Mesendoderm (in vitro differentiated cells): Measurements from ENCODE around the gene ACOT11.

Source experiments
- DNase-seq: peaks from one replicate; pipeline ENCODE4 v3.0.0; 2013
- H2AK5ac ChIP-seq: 2 replicates; pipeline ENCODE4 v1.6.1; 2013; ENCODE audit warnings: low read length, inconsistent platforms
- H2BK120ac ChIP-seq: 2 replicates; pipeline ENCODE4 v1.6.1; 2013; ENCODE audit warnings: low read depth, mild to moderate bottlenecking, low read length, moderate library complexity, mixed read lengths
- H2BK15ac ChIP-seq: replicated peaks from 2 replicates; pipeline ENCODE4 v1.6.1; 2013; ENCODE audit warnings: low read depth, mild to moderate bottlenecking, moderate library complexity
- H2BK5ac ChIP-seq: 2 replicates; pipeline ENCODE4 v1.6.1; 2013; ENCODE audit warnings: low read length, inconsistent platforms
- H3K18ac ChIP-seq: 2 replicates; pipeline ENCODE4 v1.6.1; 2013; ENCODE audit warnings: mild to moderate bottlenecking, low read length, mixed read lengths
- H3K23ac ChIP-seq: one replicate; pipeline ENCODE4 v1.6.1; 2013; ENCODE audit warnings: low read length
- H3K27ac ChIP-seq: 2 replicates; pipeline ENCODE4 v1.5.1; 2013; ENCODE audit warnings: low read depth, mild to moderate bottlenecking, inconsistent platforms, low read length, moderate library complexity
- H3K27me3 ChIP-seq: 2 replicates; pipeline ENCODE4 v1.6.1; 2013; ENCODE audit warnings: low read length, control low read depth, mild to moderate bottlenecking, inconsistent platforms; ENCODE audit not compliant: insufficient read depth, poor library complexity
- H3K36me3 ChIP-seq: 2 replicates; pipeline ENCODE4 v1.6.1; 2013; ENCODE audit warnings: low read length, inconsistent platforms; ENCODE audit not compliant: control insufficient read depth, insufficient read depth
- H3K4ac ChIP-seq: one replicate; pipeline ENCODE4 v1.6.1; 2013; ENCODE audit warnings: low read depth, mild to moderate bottlenecking, low read length, moderate library complexity
- H3K4me1 ChIP-seq: 2 replicates; pipeline ENCODE4 v1.6.1; 2013; ENCODE audit warnings: low read depth, low read length, inconsistent platforms; ENCODE audit not compliant: control insufficient read depth
- H3K4me2 ChIP-seq: 2 replicates; pipeline ENCODE4 v1.6.1; 2013; ENCODE audit warnings: low read length
- H3K4me3 ChIP-seq: 2 replicates; pipeline ENCODE4 v1.5.1; 2013; ENCODE audit warnings: mild to moderate bottlenecking, low read length
- H3K56ac ChIP-seq: one replicate; pipeline ENCODE4 v1.6.1; 2013; ENCODE audit warnings: low read length
- H3K79me1 ChIP-seq: 2 replicates; pipeline ENCODE4 v1.6.1; 2013; ENCODE audit warnings: low read length, inconsistent platforms
- H3K79me2 ChIP-seq: 2 replicates; pipeline ENCODE4 v1.6.1; 2013; ENCODE audit warnings: mild to moderate bottlenecking, low read length; ENCODE audit not compliant: control insufficient read depth, insufficient read depth
- H3K9ac ChIP-seq: 2 replicates; pipeline ENCODE4 v1.6.1; 2013; ENCODE audit warnings: low read length, inconsistent platforms
- H4K5ac ChIP-seq: one replicate; pipeline ENCODE4 v1.6.1; 2013; ENCODE audit warnings: low read length
- H4K8ac ChIP-seq: one replicate; pipeline ENCODE4 v1.6.1; 2013; ENCODE audit warnings: low read depth, mild to moderate bottlenecking, control low read depth, low read length, moderate library complexity
- WGBS: extraction: QIAGEN DNeasy Blood & Tissue Kit; methylation state at CpG from one replicate; pipeline ENCODE4 v1.1.7; 2013; ENCODE audit warnings: low lambda C conversion rate, missing lambda C conversion rate; ENCODE audit not compliant: insufficient coverage; ENCODE audit errors: extremely low coverage; 5-methylcytosine and 5-hydroxymethylcytosine counted together

Gene ACOT11

GRCh38 chr1:54614563-54614962 lies 66.5 kb downstream of the ACOT11 start:
- no peaks in the 10 kb centered on the region for H3K36me3 ChIP-seq
- H3K56ac ChIP-seq, result no peak overlapping the region
- no peak overlapping the region for H3K18ac ChIP-seq
- no peak overlapping the region for H2BK5ac ChIP-seq
- H3K4me2 ChIP-seq, result no peak overlapping the region
- no peak overlapping the region for H3K4ac ChIP-seq
- no peak overlapping the region for H2BK120ac ChIP-seq
- no peaks in the 10 kb centered on the region for H3K27me3 ChIP-seq
- no peak overlapping the region for H2BK15ac ChIP-seq
- no peak for DNase-seq
- H3K23ac ChIP-seq, result no peak overlapping the region
- H3K4me1 ChIP-seq, result no peaks in the 10 kb centered on the region
- H2AK5ac ChIP-seq, result no peak overlapping the region
- H3K4me3 ChIP-seq, result no peak overlapping the region
- H4K5ac ChIP-seq, result no peak overlapping the region
- no peaks in the 10 kb centered on the region for H3K79me1 ChIP-seq
- no peak overlapping the region for H3K9ac ChIP-seq
- no peak overlapping the region for H3K27ac ChIP-seq
- WGBS, result no CpG with 5 or more reads among the region's 8 CpGs
- no peaks in the 10 kb centered on the region for H3K79me2 ChIP-seq
- H4K8ac ChIP-seq, result no peak overlapping the region

DNA sequence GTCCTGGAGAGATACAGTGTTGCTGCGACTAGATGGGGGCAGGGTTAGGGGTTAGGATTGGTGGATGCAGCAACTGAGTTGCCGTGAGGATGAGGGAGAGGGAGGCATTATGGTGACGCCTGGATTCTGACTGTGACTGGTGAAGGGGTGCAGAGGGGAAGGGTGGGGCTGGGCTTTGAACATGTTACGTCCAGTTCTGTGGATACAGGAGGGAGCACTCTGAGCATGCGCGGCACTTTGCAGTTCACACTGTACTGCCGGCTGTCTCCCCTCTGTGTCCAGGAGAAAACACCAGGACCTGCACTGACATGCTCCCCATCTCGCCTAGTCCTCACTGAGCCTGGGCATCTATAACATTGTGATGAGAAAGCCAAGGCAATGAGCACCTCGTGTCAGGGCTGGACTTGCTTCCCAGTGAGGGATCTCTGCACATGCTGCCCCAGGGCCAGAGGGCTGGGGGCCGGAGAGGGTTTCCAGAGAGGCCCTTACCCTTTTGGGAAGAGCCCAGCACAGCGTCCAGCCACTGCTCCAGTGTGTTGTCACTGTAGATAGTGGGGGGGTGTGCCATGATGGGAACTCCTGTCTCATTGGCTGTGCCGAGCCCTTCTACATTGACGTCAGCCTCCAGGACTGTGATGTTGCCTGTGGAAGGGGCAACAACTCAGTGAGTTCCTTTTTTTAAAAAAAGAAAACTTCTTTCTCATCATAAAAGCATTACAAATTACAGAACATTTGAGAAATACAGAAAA lies 67.7 kb downstream of the ACOT11 start:
- Histone ChIP-seq H2BK15ac (no peak overlapping the region), H3K56ac (peak overlapping the region; percentile 15), H3K4me3 (no peak overlapping the region), H4K5ac (no peak overlapping the region), H2AK5ac (no peak overlapping the region), H3K23ac (no peak overlapping the region), H3K36me3 (no peaks in the 10 kb centered on the region), H2BK5ac (no peak overlapping the region), H3K27ac (no peak overlapping the region), H2BK120ac (no peak overlapping the region), H3K4me2 (no peak overlapping the region), H3K4ac (no peak overlapping the region), H3K18ac (no peak overlapping the region), H3K27me3 (no peaks in the 10 kb centered on the region), H3K79me2 (no peaks in the 10 kb centered on the region), H4K8ac (no peak overlapping the region), H3K9ac (no peak overlapping the region), H3K4me1 (no peaks in the 10 kb centered on the region), H3K79me1 (no peaks in the 10 kb centered on the region)
- WGBS, result no CpG with 5 or more reads among the region's 13 CpGs
- DNase-seq, result no peak

DNA sequence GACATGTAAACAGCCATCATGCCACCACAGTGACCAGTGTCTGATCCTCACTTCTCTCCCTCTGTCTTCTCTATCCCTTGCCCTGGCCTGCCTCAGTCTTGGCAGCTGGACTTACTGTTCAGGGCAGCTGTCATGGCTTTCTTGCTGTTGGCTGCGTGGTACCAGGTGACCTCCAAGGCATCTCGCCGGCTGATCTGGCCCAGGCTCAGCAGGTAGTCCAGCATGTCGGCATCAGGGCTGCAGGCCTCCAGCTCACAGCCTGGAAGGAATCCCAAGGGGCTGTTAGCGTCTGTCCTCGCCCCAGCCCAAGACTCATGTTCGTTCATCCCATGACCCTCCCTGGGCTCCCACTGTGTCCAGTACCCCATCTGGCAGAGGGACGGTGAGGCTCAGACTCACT lies 71.7 kb downstream of the ACOT11 start:
- H3K27ac ChIP-seq, result no peak overlapping the region
- WGBS, result no CpG with 5 or more reads among the region's 8 CpGs
- H3K79me2 ChIP-seq, result no peaks in the 10 kb centered on the region
- no peak overlapping the region for H2AK5ac ChIP-seq
- no peak overlapping the region for H4K8ac ChIP-seq
- H3K79me1 ChIP-seq, result no peaks in the 10 kb centered on the region
- H3K4me3 ChIP-seq, result no peak overlapping the region
- H2BK15ac ChIP-seq, result no peak overlapping the region
- no peak overlapping the region for H3K9ac ChIP-seq
- DNase-seq, result peak; percentile 33
- no peak overlapping the region for H3K23ac ChIP-seq
- H3K27me3 ChIP-seq, result no peaks in the 10 kb centered on the region
- no peak overlapping the region for H3K56ac ChIP-seq
- no peaks in the 10 kb centered on the region for H3K36me3 ChIP-seq
- no peak overlapping the region for H2BK5ac ChIP-seq
- no peak overlapping the region for H3K4ac ChIP-seq
- no peak overlapping the region for H2BK120ac ChIP-seq
- H3K4me2 ChIP-seq, result no peak overlapping the region
- no peak overlapping the region for H3K18ac ChIP-seq
- H3K4me1 ChIP-seq, result no peaks in the 10 kb centered on the region
- no peak overlapping the region for H4K5ac ChIP-seq

DNA sequence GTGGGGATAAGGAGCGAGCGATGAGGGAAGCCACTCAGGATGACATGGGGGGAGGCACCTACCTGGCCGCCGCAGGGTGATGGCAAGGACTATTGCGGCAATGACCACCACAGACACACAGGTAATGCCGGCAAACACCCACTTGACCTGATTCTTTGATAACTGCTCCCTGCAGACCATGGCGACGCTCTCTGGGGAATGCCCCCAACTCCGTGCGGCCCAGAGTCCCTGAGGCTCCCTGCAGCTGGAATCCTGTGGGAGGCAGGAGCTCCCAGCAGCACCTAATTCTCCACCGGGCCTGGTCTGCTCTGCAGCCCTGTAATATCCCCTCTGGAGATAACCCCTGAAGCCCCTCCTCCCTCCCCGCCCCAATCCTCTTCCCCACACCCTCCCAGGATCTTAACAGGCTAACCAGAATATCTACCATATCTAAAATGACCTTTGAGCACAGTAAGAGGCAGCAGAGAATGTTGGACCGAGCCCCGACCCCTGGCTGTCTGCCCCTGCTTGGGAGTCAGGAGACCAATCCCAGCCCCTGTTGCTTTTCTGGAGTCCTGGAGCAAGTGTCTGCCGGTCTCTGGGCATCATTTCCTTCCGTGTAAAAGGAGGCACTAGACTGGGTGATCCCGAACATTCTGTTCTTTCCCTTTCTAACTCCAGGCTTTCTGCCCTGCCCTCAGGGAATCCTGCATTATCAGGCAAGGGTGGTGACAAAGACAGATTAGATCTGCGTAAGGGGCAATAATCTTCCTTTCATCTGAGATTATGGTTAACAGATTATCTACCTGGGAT lies 75.4 kb downstream of the ACOT11 start, which contains the start of gene FAM151A:
FAM151A (minus strand) TSS at position 310 of the 792 bp plus-strand sequence; CDS start at position 180, 130 bp downstream.
- Histone ChIP-seq H2BK5ac (no peak within 1 kb of the TSS), H3K79me1 (no peaks in the 10 kb centered on the region), H3K4me1 (no peaks in the 10 kb centered on the region), H3K18ac (no peak within 1 kb of the TSS), H3K4me2 (no peak within 1 kb of the TSS), H3K27ac (no peak within 1 kb of the TSS), H2BK15ac (no peak within 1 kb of the TSS), H3K23ac (no peak within 1 kb of the TSS), H3K36me3 (no peaks in the 10 kb centered on the region), H3K9ac (no peak within 1 kb of the TSS), H2BK120ac (no peak within 1 kb of the TSS), H3K4me3 (no peak within 1 kb of the TSS), H3K27me3 (no peaks in the 10 kb centered on the region), H3K56ac (no peak within 1 kb of the TSS), H2AK5ac (no peak within 1 kb of the TSS), H3K4ac (no peak within 1 kb of the TSS), H4K5ac (no peak within 1 kb of the TSS), H3K79me2 (no peaks in the 10 kb centered on the region), H4K8ac (no peak within 1 kb of the TSS)
- no CpG with 5 or more reads among the region's 18 CpGs for WGBS
- peak; percentile 39 for DNase-seq

DNA sequence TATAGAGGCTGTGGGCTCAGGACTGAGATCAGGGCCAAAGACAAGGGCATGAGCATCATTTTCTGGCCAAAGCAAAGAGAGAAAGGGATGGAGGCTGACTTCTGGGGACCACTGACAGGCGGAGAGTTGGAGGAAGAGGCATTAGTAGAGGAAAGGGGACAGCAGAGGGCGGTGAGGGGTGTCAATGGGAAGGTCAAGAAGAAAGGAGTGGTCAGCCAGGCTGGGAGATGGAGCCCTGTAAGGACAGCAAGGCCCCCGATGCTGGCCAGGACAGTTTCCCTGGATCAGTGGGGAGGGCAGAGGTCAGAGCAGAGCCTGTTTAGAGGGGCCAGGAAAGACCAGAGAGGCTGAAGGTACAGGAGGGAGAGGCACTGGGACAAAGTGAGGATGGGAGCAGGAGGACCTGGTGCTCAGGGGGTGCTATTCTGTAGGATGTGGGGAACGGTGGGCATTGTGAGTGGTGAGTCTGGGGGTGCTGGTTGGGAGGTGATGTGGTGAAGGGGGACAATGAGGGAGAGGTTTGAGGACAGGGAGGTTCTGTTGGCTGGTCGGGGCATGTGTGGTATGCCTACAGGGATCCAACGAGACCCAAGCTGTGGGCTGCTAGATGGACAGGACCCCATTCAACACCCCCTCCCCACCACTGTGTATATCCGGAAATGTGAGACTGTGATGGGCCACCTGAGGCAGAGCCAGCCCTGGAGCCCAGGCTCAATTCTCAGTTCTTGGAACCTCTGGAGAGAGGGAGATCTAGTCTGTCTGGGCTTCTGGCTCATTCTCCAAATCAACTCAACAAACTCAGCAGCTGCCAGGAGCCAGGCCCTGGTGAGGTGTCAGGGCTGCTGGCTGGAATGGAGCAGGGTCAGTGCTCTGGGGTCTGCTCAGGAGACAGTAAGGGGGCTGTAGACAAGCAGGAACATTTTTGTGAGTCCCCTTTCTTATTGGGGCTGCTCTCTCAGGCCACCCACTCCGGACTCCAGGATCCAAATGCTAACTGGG lies 76.7 kb downstream of the ACOT11 start:
- Histone ChIP-seq H4K5ac (no peak overlapping the region), H3K27me3 (no peaks in the 10 kb centered on the region), H3K27ac (no peak overlapping the region), H3K56ac (no peak overlapping the region), H3K36me3 (no peaks in the 10 kb centered on the region), H3K4me2 (no peak overlapping the region), H2AK5ac (no peak overlapping the region), H3K4me1 (no peaks in the 10 kb centered on the region), H3K4me3 (no peak overlapping the region), H3K4ac (no peak overlapping the region), H2BK5ac (no peak overlapping the region), H4K8ac (no peak overlapping the region), H3K9ac (no peak overlapping the region), H3K23ac (no peak overlapping the region), H3K79me2 (no peaks in the 10 kb centered on the region), H3K79me1 (no peaks in the 10 kb centered on the region), H3K18ac (no peak overlapping the region), H2BK120ac (no peak overlapping the region), H2BK15ac (no peak overlapping the region)
- no peak for DNase-seq
- WGBS, result no CpG with 5 or more reads among the region's 8 CpGs
